Activated CD8-positive, alpha-beta T cell treated with anti-CD3 and anti-CD28 coated beads for 36 hours (primary cell): ENCODE results near the gene MATN1. TPM values are rescaled to one million over a fixed set of nuclear protein-coding genes. Genes with fewer than 3 reads are reported as not detected.

Source experiments
- ATAC-seq: fragments of 200-7000 bp; cut with Tn5 transposase; one replicate; pipeline ENCODE4 v1.10.0; 2021; ENCODE audit warnings: mild to moderate bottlenecking, moderate library complexity
- CTCF ChIA-PET: fragments of 350-600 bp; sonication (Branson Sonifier 250); formaldehyde crosslinking; loops from one replicate; lab custom pipeline; 2021; ENCODE audit warnings: antibody characterized with exemption; lab: Charles Lee
- POLR2A ChIA-PET: fragments of 350-600 bp; sonication (Branson Sonifier 250); formaldehyde crosslinking; loops from one replicate; lab custom pipeline; 2021; ENCODE audit warnings: antibody characterized with exemption; lab: Charles Lee
- DNase-seq: peaks from one replicate; pipeline ENCODE4 v3.0.0-alpha.2; 2020
- H3K27ac Mint-ChIP-seq: one replicate; pipeline ENCODE4 v1.8.0; 2021; ENCODE audit warnings: mild to moderate bottlenecking, mixed read lengths
- H3K27me3 Mint-ChIP-seq: one replicate; pipeline ENCODE4 v1.8.0; 2021; ENCODE audit warnings: mixed read lengths
- H3K36me3 Mint-ChIP-seq: one replicate; pipeline ENCODE4 v1.8.0; 2021; ENCODE audit warnings: low read depth, mixed read lengths
- H3K4me1 Mint-ChIP-seq: one replicate; pipeline ENCODE4 v1.8.0; 2021; ENCODE audit warnings: low read depth, mixed read lengths
- H3K4me3 Mint-ChIP-seq: one replicate; pipeline ENCODE4 v1.8.0; 2021; ENCODE audit warnings: mild to moderate bottlenecking, moderate library complexity, mixed read lengths
- H3K9me3 Mint-ChIP-seq: one replicate; pipeline ENCODE4 v1.8.0; 2021; ENCODE audit warnings: mixed read lengths
- CTCF ChIP-seq: fragments of 200-600 bp; IDR thresholded peaks from one replicate; pipeline ENCODE4 v1.8.0; 2022; ENCODE audit warnings: antibody characterized with exemption, mild to moderate bottlenecking
- intact Hi-C: fragments of 100-400 bp; cut with micrococcal nuclease; formaldehyde crosslinking; loops from one replicate; pipeline ENCODE4 v1.10.0; 2022
- total RNA-seq, 2 experiments: library from RNA; stranded (reverse); gene quantifications; one replicate each; pipeline ENCODE4 v1.2.3, GENCODE V29; 2021

MATN1 gene
- total RNA-seq, 2 experiments from 2014 or later, result 0.45 to 1.4 TPM

- H3K9me3 Mint-ChIP-seq, result no peaks in the 10 kb centered on the region
- POLR2A ChIA-PET, result no interaction called here
- intact Hi-C loops, result no loop called here
- CTCF ChIA-PET, result no interaction called here
- H3K27me3 Mint-ChIP-seq, result peaks cover 6% of the 10 kb centered on the region
- H3K36me3 Mint-ChIP-seq, result no peaks in the 10 kb centered on the region
- no peaks in the 10 kb centered on the region for H3K4me1 Mint-ChIP-seq
- H3K27ac Mint-ChIP-seq, result no peak overlapping the region
- no peak for TF ChIP-seq CTCF
- peak; percentile 5 for DNase-seq
- H3K4me3 Mint-ChIP-seq, result no peak overlapping the region
- ATAC-seq, result no peak
These were observed 55.4 kb downstream of the MATN1 start for GRCh38 chr1:30668024-30668423.

DNA sequence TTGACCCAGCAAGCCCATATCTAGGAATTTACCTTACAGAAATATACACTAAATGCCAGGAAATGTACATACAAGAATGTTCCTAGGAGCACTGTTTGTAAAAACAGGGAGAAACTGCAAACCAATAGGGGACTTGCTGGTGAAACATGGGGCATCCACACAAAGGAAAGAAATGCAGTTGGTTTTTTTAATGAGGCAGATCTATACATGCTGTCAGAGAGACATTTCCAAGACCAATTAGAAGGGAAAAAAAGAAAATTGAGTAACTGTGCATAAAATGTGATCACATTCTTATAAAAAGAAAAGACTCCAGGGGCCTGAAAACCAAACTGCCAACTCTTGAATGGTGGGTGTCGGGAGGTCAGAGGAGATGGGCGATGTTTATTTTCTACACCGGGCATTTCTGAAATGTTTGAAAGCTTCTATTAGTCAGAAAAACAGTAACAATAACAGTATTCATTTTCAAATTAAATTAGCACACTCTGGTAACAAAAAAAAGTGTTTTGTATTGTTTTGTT is 56.6 kb downstream of the MATN1 start:
- Mint-ChIP-seq H3K4me3 (no peak overlapping the region), H3K4me1 (no peaks in the 10 kb centered on the region), H3K27ac (no peak overlapping the region), H3K27me3 (peaks cover 6% of the 10 kb centered on the region), H3K9me3 (no peaks in the 10 kb centered on the region), H3K36me3 (no peaks in the 10 kb centered on the region)
- TF ChIP-seq CTCF, result no peak
- POLR2A ChIA-PET, result no interaction called here
- ATAC-seq (no peak), DNase-seq (no peak)
- CTCF ChIA-PET, result no interaction called here
- intact Hi-C loops, result no loop called here

DNA sequence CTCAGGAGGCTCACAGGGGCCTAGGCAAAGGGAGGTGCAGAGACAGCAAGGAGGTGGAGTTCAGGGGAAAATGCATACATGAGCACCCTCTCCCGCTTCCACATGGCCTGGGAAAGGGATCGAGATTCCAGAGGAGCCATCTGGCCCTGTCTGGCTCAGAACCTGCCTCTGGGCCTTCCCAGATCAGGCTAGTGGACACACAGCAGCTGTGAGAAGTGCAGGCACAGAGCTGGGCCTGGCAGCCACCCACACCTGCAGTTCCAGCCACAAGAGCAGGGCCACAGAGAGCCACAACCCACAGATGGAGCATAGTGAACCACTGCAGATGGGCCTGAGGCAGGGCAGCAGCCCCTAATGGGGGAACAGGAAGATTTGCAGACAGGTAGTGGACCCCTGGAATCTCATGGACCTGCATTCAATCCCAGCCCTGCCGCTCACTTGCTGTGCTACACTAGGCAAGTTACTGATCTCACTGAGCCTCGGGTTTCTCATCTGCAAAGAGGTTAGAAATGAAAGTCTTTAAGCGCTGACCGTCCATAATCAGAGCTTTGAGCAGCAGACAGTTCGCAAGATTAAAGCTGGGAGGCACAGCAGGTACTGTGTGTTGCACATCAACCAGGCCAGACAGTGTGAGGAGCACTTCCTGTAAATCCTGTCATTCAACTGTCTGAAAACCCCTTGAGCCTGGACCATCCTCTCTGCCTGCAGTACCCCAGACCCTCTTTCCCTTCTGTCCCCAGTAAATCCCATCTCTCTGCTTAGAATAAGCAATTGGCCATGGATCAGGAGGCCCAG is 58.0 kb downstream of the MATN1 start:
- ATAC-seq (no peak), DNase-seq (no peak)
- Mint-ChIP-seq H3K4me3 (no peak overlapping the region), H3K4me1 (no peaks in the 10 kb centered on the region), H3K27me3 (peaks cover 6% of the 10 kb centered on the region), H3K36me3 (no peaks in the 10 kb centered on the region), H3K9me3 (no peaks in the 10 kb centered on the region), H3K27ac (no peak overlapping the region)
- intact Hi-C loops, result no loop called here
- CTCF ChIA-PET, result no interaction called here
- TF ChIP-seq CTCF, result no peak
- POLR2A ChIA-PET, result no interaction called here

GRCh38 chr1:30664103-30664755 is 59.2 kb downstream of the MATN1 start:
- H3K9me3 Mint-ChIP-seq, result no peaks in the 10 kb centered on the region
- CTCF ChIA-PET, result no interaction called here

More at GRCh38 chr1:30664103-30664755, 59.2 kb downstream of the MATN1 start:
- H3K27ac Mint-ChIP-seq, result no peak overlapping the region
- POLR2A ChIA-PET, result no interaction called here
- ATAC-seq (no peak), DNase-seq (no peak)
- no peaks in the 10 kb centered on the region for H3K36me3 Mint-ChIP-seq
- H3K4me3 Mint-ChIP-seq, result no peak overlapping the region
- TF ChIP-seq CTCF, result no peak
- H3K27me3 Mint-ChIP-seq, result peaks cover 3% of the 10 kb centered on the region
- H3K4me1 Mint-ChIP-seq, result no peaks in the 10 kb centered on the region
- intact Hi-C loops, result no loop called here
